Measurements from ENCODE around the gene TP53I3.

The TP53I3 gene

DNA sequence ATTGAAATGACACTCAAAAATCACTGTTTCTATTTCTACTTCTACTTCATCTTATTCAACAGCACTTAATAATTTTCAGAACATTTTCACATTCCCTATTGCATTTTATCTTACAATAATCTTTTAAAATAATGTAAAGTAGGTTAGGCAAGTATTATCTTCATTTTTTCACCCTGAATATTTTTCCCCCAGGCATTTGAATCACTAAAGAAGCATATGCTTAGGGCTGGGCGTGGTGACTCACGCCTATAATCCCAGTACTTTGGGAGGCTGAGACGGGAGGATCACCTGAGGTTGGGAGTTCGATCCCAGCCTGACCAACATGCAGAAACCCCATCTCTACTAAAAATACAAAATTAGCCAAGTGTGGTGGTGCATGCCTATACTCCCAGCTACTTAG, 44.1 kb downstream of the TP53I3 start:
- no peak overlapping the region for H3K4me3 Mint-ChIP-seq
- no peaks in the 10 kb centered on the region for H3K9me3 Mint-ChIP-seq
- H3K27me3 Mint-ChIP-seq, result no peaks in the 10 kb centered on the region
- DNase-seq, result no peak
- H3K27ac Mint-ChIP-seq, result no peak overlapping the region
- CTCF ChIA-PET, result no interaction called here
- H3K4me1 Mint-ChIP-seq, result peaks cover 14% of the 10 kb centered on the region
- peaks cover 26% of the 10 kb centered on the region for H3K36me3 Mint-ChIP-seq

GRCh38 chr2:24038786-24039499, 45.7 kb downstream of the TP53I3 start:
- CTCF ChIA-PET, result no interaction called here
- H3K4me1 Mint-ChIP-seq, result peaks cover 10% of the 10 kb centered on the region
- no peaks in the 10 kb centered on the region for H3K9me3 Mint-ChIP-seq
- H3K27ac Mint-ChIP-seq, result no peak overlapping the region
- H3K4me3 Mint-ChIP-seq, result no peak overlapping the region
- DNase-seq, result no peak
- H3K36me3 Mint-ChIP-seq, result peaks cover 27% of the 10 kb centered on the region
- no peaks in the 10 kb centered on the region for H3K27me3 Mint-ChIP-seq

Measured in activated naive CD4-positive, alpha-beta T cell treated with anti-CD3 and anti-CD28 coated beads, Interleukin-2, amount 10 ng/mL, durations not matched to agents 7 days and 5 days (primary cell).